Measurements from ENCODE around the gene WIZ.

The WIZ gene

DNA sequence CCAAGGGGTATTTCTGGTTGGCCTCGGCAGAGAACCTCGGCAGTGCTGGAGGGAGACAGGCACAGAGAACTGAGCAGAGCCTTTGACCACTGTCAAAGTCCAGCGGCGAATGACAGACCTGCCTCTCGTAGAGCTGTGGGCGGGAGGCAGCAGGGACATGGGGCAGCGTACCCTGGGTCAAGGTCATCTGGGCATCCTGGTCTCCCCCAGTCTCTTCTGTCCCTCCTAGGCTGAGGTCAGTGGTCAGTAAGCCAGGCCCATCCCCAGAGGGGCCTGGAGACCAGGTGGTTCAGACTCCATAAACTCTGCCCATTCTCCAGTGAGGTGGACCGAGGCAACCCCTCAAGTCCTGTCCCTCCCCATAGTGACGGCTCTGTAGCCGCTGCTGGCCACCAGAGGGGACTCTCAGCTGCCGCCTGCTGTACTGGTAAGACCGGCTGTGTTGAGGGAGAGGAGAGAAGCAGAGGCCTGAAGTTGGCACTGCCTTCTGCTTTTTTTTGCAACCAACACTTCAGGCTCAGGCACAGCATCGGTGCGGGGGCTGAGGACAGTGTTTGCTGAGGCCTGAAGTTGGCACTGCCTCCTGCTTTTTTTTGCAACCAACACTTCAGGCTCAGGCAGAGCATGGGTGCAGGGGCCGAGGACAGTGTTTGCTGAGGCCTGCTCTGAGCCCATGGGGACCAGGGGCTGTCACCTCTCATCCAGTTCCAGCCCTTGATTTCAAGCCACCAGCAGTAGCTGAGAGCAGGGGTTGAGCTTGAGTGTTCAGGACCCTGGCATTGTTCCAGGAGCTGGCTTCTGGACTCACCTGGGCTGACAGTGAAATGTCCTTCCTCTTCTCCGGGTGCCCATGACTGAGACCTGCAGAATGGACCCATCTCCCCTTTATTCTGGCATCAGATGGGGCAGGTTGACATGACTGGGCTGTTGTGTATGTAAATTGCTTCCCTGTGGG, 29.9 kb upstream of the WIZ start, which contains the start of gene PGLYRP2:
Gene PGLYRP2, minus strand, starts transcription at position 111 of the 955 bp plus-strand sequence. CDS start 130 bp downstream, outside the sequence.
- Histone ChIP-seq H3K27me3 (ENCODE audit: control insufficient read depth in 1 of 2, insufficient read depth in 1 of 2, low read length in 2 of 2) (peaks cover 0 to 6% of the 10 kb centered on the region in 2 experiments), H3K27ac (ENCODE audit: low read length, poor library complexity, severe bottlenecking) (no peak within 1 kb of the TSS), H3K9me3 (ENCODE audit: control insufficient read depth, low read length) (no peaks in the 10 kb centered on the region), H3K4ac (ENCODE audit: low read depth in 1 of 2, low read length in 2 of 2) (no peak within 1 kb of the TSS), H3K18ac (ENCODE audit: low read depth in 1 of 2, low read length in 2 of 2) (no peak within 1 kb of the TSS), H3K14ac (ENCODE audit: low read length in 2 of 2) (no peak within 1 kb of the TSS), H3K36me3 (ENCODE audit: control insufficient read depth in 1 of 2, insufficient read depth in 2 of 2, low read depth in 1 of 2, low read length in 2 of 2) (no peaks in the 10 kb centered on the region), H3K23ac (ENCODE audit: low read length in 2 of 2) (no peak within 1 kb of the TSS), H2BK5ac (ENCODE audit: low read depth, low read length, poor library complexity, severe bottlenecking) (no peak within 1 kb of the TSS), H2BK12ac (ENCODE audit: low read length in 2 of 2) (no peak within 1 kb of the TSS), H2BK120ac (ENCODE audit: low read depth, low read length) (no peak within 1 kb of the TSS), H2AK5ac (ENCODE audit: low read length, severe bottlenecking) (no peak within 1 kb of the TSS), H4K91ac (ENCODE audit: low read length) (no peak within 1 kb of the TSS), H4K8ac (ENCODE audit: low read length) (no peak within 1 kb of the TSS), H3K4me3 (ENCODE audit: insufficient read depth in 1 of 2, low read depth in 1 of 2, low read length in 2 of 2) (no peak within 1 kb of the TSS), H2AFZ (ENCODE audit: low read depth, low read length) (no peak within 1 kb of the TSS), H3K79me1 (replicated peaks; ENCODE audit: low read length, poor library complexity, severe bottlenecking) (no peaks in the 10 kb centered on the region), H3K9ac (ENCODE audit: low read length) (no peak within 1 kb of the TSS), H3K4me1 (ENCODE audit: control insufficient read depth, insufficient read depth, low read depth, low read length) (no peaks in the 10 kb centered on the region), H3K4me2 (ENCODE audit: low read length, poor library complexity, severe bottlenecking) (no peak within 1 kb of the TSS), H2BK15ac (ENCODE audit: low read depth, poor library complexity, severe bottlenecking) (no peak within 1 kb of the TSS)
- DNase-seq: no peak
- WGBS: 86% methylated on average over 16 of the region's 16 CpGs

DNA sequence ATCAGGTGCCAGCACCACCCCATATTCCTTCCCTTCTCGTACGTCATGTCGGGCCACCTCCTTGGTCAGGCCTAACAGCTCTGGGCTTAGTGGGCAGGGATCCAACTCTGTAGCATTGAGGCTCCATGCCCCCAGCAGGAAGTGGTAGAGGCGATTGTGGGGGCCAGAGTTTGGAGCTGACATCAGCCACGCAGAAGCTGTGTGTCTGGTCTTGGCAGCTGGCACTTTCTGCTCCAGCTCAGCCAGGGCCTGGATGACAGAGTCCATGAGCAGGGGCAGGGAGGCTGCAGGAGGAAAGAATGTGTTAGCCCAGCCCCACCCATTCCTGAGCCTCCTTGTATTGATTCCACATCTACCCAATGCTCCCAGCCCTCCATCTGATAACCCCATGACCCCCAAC, 26.6 kb upstream of the WIZ start:
- H3K9ac ChIP-seq (ENCODE audit: low read length): no peak overlapping the region
- no peak overlapping the region for H3K4me3 ChIP-seq (ENCODE audit: insufficient read depth in 1 of 2, low read depth in 1 of 2, low read length in 2 of 2)
- H3K14ac ChIP-seq (ENCODE audit: low read length in 2 of 2): no peak overlapping the region
- H3K4ac ChIP-seq (ENCODE audit: low read depth in 1 of 2, low read length in 2 of 2): no peak overlapping the region
- no peak overlapping the region for H2BK120ac ChIP-seq (ENCODE audit: low read depth, low read length)
- no peak overlapping the region for H3K23ac ChIP-seq (ENCODE audit: low read length in 2 of 2)
- no peak overlapping the region for H2BK12ac ChIP-seq (ENCODE audit: low read length in 2 of 2)
- H3K18ac ChIP-seq (ENCODE audit: low read depth in 1 of 2, low read length in 2 of 2): no peak overlapping the region
- no peaks in the 10 kb centered on the region for H3K36me3 ChIP-seq (ENCODE audit: control insufficient read depth in 1 of 2, insufficient read depth in 2 of 2, low read depth in 1 of 2, low read length in 2 of 2)
- no peak overlapping the region for H3K27ac ChIP-seq (ENCODE audit: low read length, poor library complexity, severe bottlenecking)
- WGBS: 82% methylated on average over 5 of the region's 5 CpGs
- no peak overlapping the region for H2BK5ac ChIP-seq (ENCODE audit: low read depth, low read length, poor library complexity, severe bottlenecking)
- DNase-seq: no peak
- H4K91ac ChIP-seq (ENCODE audit: low read length): no peak overlapping the region
- H4K8ac ChIP-seq (ENCODE audit: low read length): no peak overlapping the region
- H2BK15ac ChIP-seq (ENCODE audit: low read depth, poor library complexity, severe bottlenecking): no peak overlapping the region
- no peaks in the 10 kb centered on the region for H3K79me1 ChIP-seq (replicated peaks; ENCODE audit: low read length, poor library complexity, severe bottlenecking)
- H3K27me3 ChIP-seq (ENCODE audit: control insufficient read depth in 1 of 2, insufficient read depth in 1 of 2, low read length in 2 of 2): peaks cover 0 to 6% of the 10 kb centered on the region in 2 experiments
- no peak overlapping the region for H2AK5ac ChIP-seq (ENCODE audit: low read length, severe bottlenecking)
- peaks cover 2% of the 10 kb centered on the region for H3K9me3 ChIP-seq (ENCODE audit: control insufficient read depth, low read length)
- H3K4me2 ChIP-seq (ENCODE audit: low read length, poor library complexity, severe bottlenecking): no peak overlapping the region
- no peak overlapping the region for H2AFZ ChIP-seq (ENCODE audit: low read depth, low read length)
- no peaks in the 10 kb centered on the region for H3K4me1 ChIP-seq (ENCODE audit: control insufficient read depth, insufficient read depth, low read depth, low read length)

DNA sequence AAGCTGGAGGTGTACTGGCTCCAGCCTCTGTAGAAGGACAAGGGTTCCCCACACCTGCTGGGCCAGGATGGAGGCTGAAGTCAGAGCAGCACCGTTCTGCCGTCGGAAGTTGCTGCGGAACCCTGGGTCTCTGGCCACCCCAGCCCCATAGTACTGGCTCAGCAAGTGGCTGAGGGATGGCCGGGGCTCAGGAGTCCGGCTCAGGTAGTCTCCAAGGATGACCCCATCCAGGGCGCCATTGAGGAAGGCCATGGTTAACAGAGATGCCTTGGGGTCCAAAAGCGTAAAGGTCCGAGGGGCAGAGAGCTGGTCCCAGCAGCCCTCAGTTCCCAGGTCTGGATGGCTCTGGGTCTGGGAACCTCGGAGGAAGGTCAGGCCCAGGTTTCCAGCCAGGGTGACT, 25.9 kb upstream of the WIZ start:
- H3K23ac ChIP-seq (ENCODE audit: low read length in 2 of 2): no peak overlapping the region
- peaks cover 0 to 6% of the 10 kb centered on the region in 2 experiments for H3K27me3 ChIP-seq (ENCODE audit: control insufficient read depth in 1 of 2, insufficient read depth in 1 of 2, low read length in 2 of 2)
- no peak overlapping the region for H3K27ac ChIP-seq (ENCODE audit: low read length, poor library complexity, severe bottlenecking)
- peaks cover 2% of the 10 kb centered on the region for H3K9me3 ChIP-seq (ENCODE audit: control insufficient read depth, low read length)
- H3K4me3 ChIP-seq (ENCODE audit: insufficient read depth in 1 of 2, low read depth in 1 of 2, low read length in 2 of 2): no peak overlapping the region
- no peak overlapping the region for H4K8ac ChIP-seq (ENCODE audit: low read length)
- no peak overlapping the region for H2BK5ac ChIP-seq (ENCODE audit: low read depth, low read length, poor library complexity, severe bottlenecking)
- H3K79me1 ChIP-seq (replicated peaks; ENCODE audit: low read length, poor library complexity, severe bottlenecking): no peaks in the 10 kb centered on the region
- no peak overlapping the region for H2BK12ac ChIP-seq (ENCODE audit: low read length in 2 of 2)
- H3K4me2 ChIP-seq (ENCODE audit: low read length, poor library complexity, severe bottlenecking): no peak overlapping the region
- H3K18ac ChIP-seq (ENCODE audit: low read depth in 1 of 2, low read length in 2 of 2): no peak overlapping the region
- H3K4ac ChIP-seq (ENCODE audit: low read depth in 1 of 2, low read length in 2 of 2): no peak overlapping the region
- DNase-seq: no peak
- H3K9ac ChIP-seq (ENCODE audit: low read length): no peak overlapping the region
- WGBS: 85% methylated on average over 10 of the region's 10 CpGs
- no peak overlapping the region for H4K91ac ChIP-seq (ENCODE audit: low read length)
- H2AK5ac ChIP-seq (ENCODE audit: low read length, severe bottlenecking): no peak overlapping the region
- H2AFZ ChIP-seq (ENCODE audit: low read depth, low read length): no peak overlapping the region
- H3K4me1 ChIP-seq (ENCODE audit: control insufficient read depth, insufficient read depth, low read depth, low read length): no peaks in the 10 kb centered on the region
- no peak overlapping the region for H3K14ac ChIP-seq (ENCODE audit: low read length in 2 of 2)
- H2BK15ac ChIP-seq (ENCODE audit: low read depth, poor library complexity, severe bottlenecking): no peak overlapping the region
- no peaks in the 10 kb centered on the region for H3K36me3 ChIP-seq (ENCODE audit: control insufficient read depth in 1 of 2, insufficient read depth in 2 of 2, low read depth in 1 of 2, low read length in 2 of 2)
- H2BK120ac ChIP-seq (ENCODE audit: low read depth, low read length): no peak overlapping the region

DNA sequence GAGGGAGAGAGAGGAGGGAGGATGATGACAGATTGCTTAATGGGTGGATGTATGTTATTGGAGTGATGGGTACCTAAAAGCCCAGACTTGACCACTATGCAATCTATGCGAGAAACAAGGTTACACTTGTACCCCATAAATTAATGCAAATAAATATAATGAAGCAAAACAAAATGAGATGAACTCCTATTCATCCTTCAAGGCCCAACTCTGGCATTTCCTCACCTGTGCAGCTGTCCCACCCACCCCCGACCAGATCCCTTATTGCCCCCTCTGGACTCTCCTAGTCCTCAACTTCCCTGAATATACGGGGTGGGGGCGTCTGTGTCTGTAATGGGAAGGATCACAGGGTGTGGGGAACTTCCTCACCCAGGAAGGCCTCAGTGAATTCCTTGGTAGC, 25.4 kb upstream of the WIZ start:
- no peak overlapping the region for H3K4me3 ChIP-seq (ENCODE audit: insufficient read depth in 1 of 2, low read depth in 1 of 2, low read length in 2 of 2)
- no peak overlapping the region for H2BK120ac ChIP-seq (ENCODE audit: low read depth, low read length)
- no peak overlapping the region for H3K27ac ChIP-seq (ENCODE audit: low read length, poor library complexity, severe bottlenecking)
- no peak overlapping the region for H2AFZ ChIP-seq (ENCODE audit: low read depth, low read length)
- H3K27me3 ChIP-seq (ENCODE audit: control insufficient read depth in 1 of 2, insufficient read depth in 1 of 2, low read length in 2 of 2): peaks cover 0 to 6% of the 10 kb centered on the region in 2 experiments
- H3K79me1 ChIP-seq (replicated peaks; ENCODE audit: low read length, poor library complexity, severe bottlenecking): no peaks in the 10 kb centered on the region
- no peak for DNase-seq
- H3K18ac ChIP-seq (ENCODE audit: low read depth in 1 of 2, low read length in 2 of 2): no peak overlapping the region
- no peak overlapping the region for H2AK5ac ChIP-seq (ENCODE audit: low read length, severe bottlenecking)
- H2BK5ac ChIP-seq (ENCODE audit: low read depth, low read length, poor library complexity, severe bottlenecking): no peak overlapping the region
- peaks cover 2% of the 10 kb centered on the region for H3K9me3 ChIP-seq (ENCODE audit: control insufficient read depth, low read length)
- H4K8ac ChIP-seq (ENCODE audit: low read length): no peak overlapping the region
- H3K23ac ChIP-seq (ENCODE audit: low read length in 2 of 2): no peak overlapping the region
- H3K9ac ChIP-seq (ENCODE audit: low read length): no peak overlapping the region
- no peak overlapping the region for H3K4ac ChIP-seq (ENCODE audit: low read depth in 1 of 2, low read length in 2 of 2)
- H3K4me2 ChIP-seq (ENCODE audit: low read length, poor library complexity, severe bottlenecking): no peak overlapping the region
- no peak overlapping the region for H2BK12ac ChIP-seq (ENCODE audit: low read length in 2 of 2)
- 75% methylated on average over 3 of the region's 4 CpGs for WGBS
- no peak overlapping the region for H4K91ac ChIP-seq (ENCODE audit: low read length)
- no peak overlapping the region for H3K14ac ChIP-seq (ENCODE audit: low read length in 2 of 2)
- H3K4me1 ChIP-seq (ENCODE audit: control insufficient read depth, insufficient read depth, low read depth, low read length): no peaks in the 10 kb centered on the region
- no peaks in the 10 kb centered on the region for H3K36me3 ChIP-seq (ENCODE audit: control insufficient read depth in 1 of 2, insufficient read depth in 2 of 2, low read depth in 1 of 2, low read length in 2 of 2)
- no peak overlapping the region for H2BK15ac ChIP-seq (ENCODE audit: low read depth, poor library complexity, severe bottlenecking)
